Spleen (tissue), 11 donors: Measurements from ENCODE around the gene CDC5L. TPM values are rescaled to one million over a fixed set of nuclear protein-coding genes. Genes with fewer than 3 reads are reported as not detected.

ENCODE experiments used
- DNase-seq: peaks from one replicate; pipeline ENCODE4 v3.0.0-alpha.2; 2020
- H3K27ac ChIP-seq, 8 donors: fragments of 200-600 bp; sonication (generic) in 7 of 8; 1 replicate in 4 of 8; 2 replicates in 4 of 8; pipeline versions ENCODE4 v1.5.0 to v1.8.0; 2016 to 2021; ENCODE audit warnings: inconsistent platforms in 4 of 8, mild to moderate bottlenecking in 4 of 8, moderate library complexity in 1 of 8
- H3K27me3 ChIP-seq, 7 donors: fragments of 200-600 bp; sonication (generic) in 6 of 7; replicated peaks in 1 of 7; 1 replicate in 4 of 7; 2 replicates in 3 of 7; pipeline versions ENCODE4 v1.5.0 to v1.8.0; 2016 to 2021; ENCODE audit warnings: inconsistent platforms in 3 of 7, mild to moderate bottlenecking in 1 of 7
- H3K36me3 ChIP-seq, 6 donors: fragments of 200-600 bp; sonication (generic) in 5 of 6; 1 replicate in 4 of 6; 2 replicates in 2 of 6; pipeline versions ENCODE4 v1.5.0 to v1.8.0; 2016 to 2021; ENCODE audit warnings: inconsistent platforms in 2 of 6
- H3K4me1 ChIP-seq, 6 donors: fragments of 200-600 bp; sonication (generic) in 5 of 6; 1 replicate in 3 of 6; 2 replicates in 3 of 6; pipeline versions ENCODE4 v1.5.0 to v1.8.0; 2016 to 2021; ENCODE audit warnings: inconsistent platforms in 3 of 6
- H3K4me3 ChIP-seq, 8 donors: fragments of 200-600 bp; sonication (generic) in 7 of 8; 1 replicate in 4 of 8; 2 replicates in 4 of 8; pipeline versions ENCODE4 v1.5.0 to v1.8.0; 2016 to 2021; ENCODE audit warnings: inconsistent platforms in 4 of 8, mild to moderate bottlenecking in 4 of 8, moderate library complexity in 2 of 8
- H3K9me3 ChIP-seq, 8 donors: fragments of 200-600 bp; sonication (generic) in 7 of 8; 1 replicate in 4 of 8; 2 replicates in 4 of 8; pipeline versions ENCODE4 v1.5.0 to v1.8.0; 2016 to 2021; ENCODE audit warnings: inconsistent platforms in 4 of 8
- CTCF ChIP-seq, 11 experiments: fragments of 200-600 bp in 7 of 11; fragments of 450-650 bp in 4 of 11; sonication (generic) in 4 of 11; IDR thresholded peaks in 8 of 11; conservative IDR thresholded peaks in 3 of 11; 1 replicate in 7 of 11; 2 replicates in 4 of 11; pipeline versions ENCODE4 v1.4.0 to v1.8.0; 2016 to 2021; ENCODE audit warnings: antibody characterized with exemption in 11 of 11, inconsistent platforms in 4 of 11, mild to moderate bottlenecking in 1 of 11
- POLR2A ChIP-seq, 3 donors: fragments of 450-650 bp; IDR thresholded peaks; one replicate each; pipeline ENCODE4 v1.5.1; 2017; ENCODE audit warnings: antibody characterized with exemption in 3 of 3, mild to moderate bottlenecking in 1 of 3
- POLR2AphosphoS5 ChIP-seq, 3 donors: sonication (generic); formaldehyde crosslinking; IDR thresholded peaks; one replicate each; pipeline ENCODE4 v1.5.1; 2017; ENCODE audit warnings: antibody characterized with exemption in 3 of 3
- WGBS, 5 donors: extraction: QIAGEN DNeasy Blood & Tissue Kit in 3 of 5; methylation state at CpG; one replicate each; pipeline versions ENCODE4 v1.1.5 to v1.1.7; 2013 to 2018; 5-methylcytosine and 5-hydroxymethylcytosine counted together
- intact Hi-C: fragments of 100-400 bp; cut with DNase I; formaldehyde crosslinking; loops from one replicate; pipeline ENCODE4 v1.15.0; 2023; ENCODE audit warnings: low total_unique reads
- polyA plus RNA-seq, 3 donors: library from polyadenylated mRNA; stranded (reverse); fragments of 200-250 nt; gene quantifications; one replicate each; pipeline ENCODE4 v1.2.1, GENCODE V29; 2013
- total RNA-seq, 7 donors: library from RNA; depleted of rRNA in 3 of 7; stranded (reverse); fragments of >200 nt in 3 of 7; fragmentation: NEBNext Ultra II Directional in 4 of 7; extraction: Animal tissue kit (Norgen Biotek cat#: 25700) in 4 of 7; gene quantifications; one replicate each; pipeline versions ENCODE4 v1.1.0 to v1.2.1, GENCODE V29; 2016 to 2021
- donor health status: healthy with polysubstance abuse.
- donor health status: DM: no; HTN: no; CAD: no; lungs with moderate emphysema.
- donor health status: DM: no; HTN: no; CAD: no.
- donor health status: Bipolar disorder and iron deficiency.
- donor health status: healthy.
- donor health status: DM: no; HTN: no; CAD: no.
- donor health status: DM: yes; HTN: yes; CAD: no.

Gene CDC5L
- total and polyA plus RNA-seq, 10 donors = 5.3 to 20.3 (median 18.1) TPM

GRCh38 chr6:44485601-44486401 lies 98.3 kb downstream of the CDC5L start:
- peaks cover 0 to 10% (median 0%) of the 10 kb centered on the region in 7 donors for H3K27me3 ChIP-seq
- H3K4me3 ChIP-seq = no peak overlapping the region
- 81 to 86% (median 83%) methylated on average over 12 of the region's 12 CpGs for WGBS, 5 donors
- H3K4me1 ChIP-seq = no peaks in the 10 kb centered on the region
- no peaks in the 10 kb centered on the region for H3K9me3 ChIP-seq
- no peak overlapping the region for H3K27ac ChIP-seq
- no peak for TF ChIP-seq POLR2AphosphoS5 (IDR thresholded peaks at IDR 0.05)
- no peak for TF ChIP-seq CTCF (IDR thresholded peaks at IDR 0.05 in 8 of 11, conservative IDR thresholded peaks at IDR 0.05 in 3 of 11)
- no peak for TF ChIP-seq POLR2A (IDR thresholded peaks at IDR 0.05)
- no peak for DNase-seq
- intact Hi-C loops = no loop called here
- H3K36me3 ChIP-seq = no peaks in the 10 kb centered on the region

- DNase-seq = no peak
- 76 to 94% (median 89%) methylated on average over 1 of the region's 1 CpG for WGBS, 5 donors
- TF ChIP-seq CTCF (IDR thresholded peaks at IDR 0.05 in 8 of 11, conservative IDR thresholded peaks at IDR 0.05 in 3 of 11) (no peak), POLR2AphosphoS5 (IDR thresholded peaks at IDR 0.05) (no peak), POLR2A (IDR thresholded peaks at IDR 0.05) (no peak)
- peaks cover 0 to 10% (median 0%) of the 10 kb centered on the region in 7 donors for H3K27me3 ChIP-seq
- intact Hi-C loops = no loop called here
- H3K4me1 ChIP-seq = no peaks in the 10 kb centered on the region
- H3K9me3 ChIP-seq = no peaks in the 10 kb centered on the region
- H3K27ac ChIP-seq = no peak overlapping the region
- H3K4me3 ChIP-seq = no peak overlapping the region
- no peaks in the 10 kb centered on the region for H3K36me3 ChIP-seq
These were observed 99.5 kb downstream of the CDC5L start for GRCh38 chr6:44487002-44487401.

- no peak for TF ChIP-seq POLR2A (IDR thresholded peaks at IDR 0.05)
- no peak for TF ChIP-seq CTCF (IDR thresholded peaks at IDR 0.05 in 8 of 11, conservative IDR thresholded peaks at IDR 0.05 in 3 of 11)
- 86 to 92% (median 90%) methylated on average over 2 of the region's 2 CpGs for WGBS, 5 donors
- no peaks in the 10 kb centered on the region for H3K9me3 ChIP-seq
These were observed 100.1 kb downstream of the CDC5L start for GRCh38 chr6:44487586-44487985.

GRCh38 chr6:44489910-44490604 lies 102.6 kb downstream of the CDC5L start:
- WGBS, 5 donors = 72 to 85% (median 79%) methylated on average over 5 to 6 of the region's 6 CpGs
- no peak for DNase-seq
- TF ChIP-seq CTCF (IDR thresholded peaks at IDR 0.05 in 8 of 11, conservative IDR thresholded peaks at IDR 0.05 in 3 of 11) (no peak), POLR2A (IDR thresholded peaks at IDR 0.05) (no peak), POLR2AphosphoS5 (IDR thresholded peaks at IDR 0.05) (no peak)
- H3K9me3 ChIP-seq = no peaks in the 10 kb centered on the region
- no peaks in the 10 kb centered on the region for H3K36me3 ChIP-seq
- no peak overlapping the region for H3K4me3 ChIP-seq
- peaks cover 0 to 4% (median 0%) of the 10 kb centered on the region in 7 donors for H3K27me3 ChIP-seq
- no peaks in the 10 kb centered on the region for H3K4me1 ChIP-seq
- intact Hi-C loops = no loop called here
- peak overlapping the region in 3 of 8 donors; percentile 9 to 49 (median 36) for H3K27ac ChIP-seq

More at GRCh38 chr6:44487586-44487985, 100.1 kb downstream of the CDC5L start:
- peaks cover 0 to 10% (median 0%) of the 10 kb centered on the region in 7 donors for H3K27me3 ChIP-seq
- H3K27ac ChIP-seq = no peak overlapping the region
- DNase-seq = no peak
- intact Hi-C loops = no loop called here
- no peaks in the 10 kb centered on the region for H3K36me3 ChIP-seq
- no peak overlapping the region for H3K4me3 ChIP-seq
- no peaks in the 10 kb centered on the region for H3K4me1 ChIP-seq
